Measurements from ENCODE around the gene ATG2B. TPM values are rescaled to one million over a fixed set of nuclear protein-coding genes. Genes with fewer than 3 reads are reported as not detected.

The ATG2B gene
- total and polyA plus RNA-seq, 2 donors (not counting 1 experiment from before 2014, with no cell fraction given): 15.0 to 30.9 TPM

DNA sequence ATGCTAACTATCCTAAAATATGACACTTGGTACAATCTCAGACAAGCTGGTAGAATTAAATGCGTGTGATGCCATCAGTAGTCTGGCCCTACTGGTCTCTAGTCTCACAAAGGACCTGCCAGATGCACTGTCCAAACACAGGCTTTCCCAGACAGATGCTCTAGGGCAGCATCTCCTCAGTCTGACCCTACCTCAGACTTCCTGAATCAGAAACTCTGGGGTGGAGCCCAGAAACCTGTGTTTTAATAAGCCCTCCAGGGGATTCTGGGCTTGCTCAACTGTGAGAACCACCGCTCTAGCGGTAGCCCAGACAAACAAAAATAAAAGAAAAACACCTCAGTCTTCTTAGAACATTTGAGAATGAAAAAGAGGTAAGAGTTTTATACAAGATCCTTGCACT is 59.2 kb downstream of the ATG2B start:
- no peak for TF ChIP-seq EZH2 (IDR thresholded peaks at IDR 0.05; ENCODE audit: low read length, missing control alignments)
- TF ChIP-seq, protein P1, sequence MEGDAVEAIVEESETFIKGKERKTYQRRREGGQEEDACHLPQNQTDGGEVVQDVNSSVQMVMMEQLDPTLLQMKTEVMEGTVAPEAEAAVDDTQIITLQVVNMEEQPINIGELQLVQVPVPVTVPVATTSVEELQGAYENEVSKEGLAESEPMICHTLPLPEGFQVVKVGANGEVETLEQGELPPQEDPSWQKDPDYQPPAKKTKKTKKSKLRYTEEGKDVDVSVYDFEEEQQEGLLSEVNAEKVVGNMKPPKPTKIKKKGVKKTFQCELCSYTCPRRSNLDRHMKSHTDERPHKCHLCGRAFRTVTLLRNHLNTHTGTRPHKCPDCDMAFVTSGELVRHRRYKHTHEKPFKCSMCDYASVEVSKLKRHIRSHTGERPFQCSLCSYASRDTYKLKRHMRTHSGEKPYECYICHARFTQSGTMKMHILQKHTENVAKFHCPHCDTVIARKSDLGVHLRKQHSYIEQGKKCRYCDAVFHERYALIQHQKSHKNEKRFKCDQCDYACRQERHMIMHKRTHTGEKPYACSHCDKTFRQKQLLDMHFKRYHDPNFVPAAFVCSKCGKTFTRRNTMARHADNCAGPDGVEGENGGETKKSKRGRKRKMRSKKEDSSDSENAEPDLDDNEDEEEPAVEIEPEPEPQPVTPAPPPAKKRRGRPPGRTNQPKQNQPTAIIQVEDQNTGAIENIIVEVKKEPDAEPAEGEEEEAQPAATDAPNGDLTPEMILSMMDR (conservative IDR thresholded peaks at IDR 0.05 in 1 of 2, IDR thresholded peaks at IDR 0.05 in 1 of 2; ENCODE audit: low read depth in 1 of 2, low read length in 2 of 2): no peak
- no peak for DNase-seq (ENCODE audit: low read depth in 2 of 2)
- Histone ChIP-seq H3K9me3 (ENCODE audit: control insufficient read depth, insufficient read depth, low read depth, low read length) (no peaks in the 10 kb centered on the region), H3K9ac (ENCODE audit: insufficient read depth, low read length) (no peak overlapping the region), H3K36me3 (ENCODE audit: control insufficient read depth, insufficient read depth, low read length) (no peaks in the 10 kb centered on the region), H3K4me2 (ENCODE audit: extremely low read depth, insufficient read depth, low read length) (no peak overlapping the region), H4K20me1 (ENCODE audit: control insufficient read depth, extremely low read depth, insufficient read depth, low read length) (no peaks in the 10 kb centered on the region), H2AFZ (ENCODE audit: low read length) (no peak overlapping the region), H3K79me2 (ENCODE audit: control insufficient read depth, insufficient read depth, low read length) (no peaks in the 10 kb centered on the region), H3K4me3 (replicated peaks in 1 of 4; ENCODE audit: control extremely low read depth in 1 of 4, insufficient read depth in 1 of 4, low read depth in 3 of 4, low read length in 4 of 4) (no peak overlapping the region), H3K27me3 (ENCODE audit: control insufficient read depth, insufficient read depth, low read length) (no peaks in the 10 kb centered on the region), H3K27ac (ENCODE audit: insufficient read depth, low read length) (no peak overlapping the region), H3K4me1 (ENCODE audit: control insufficient read depth, extremely low read depth, insufficient read depth, low read length) (no peaks in the 10 kb centered on the region)

DNA sequence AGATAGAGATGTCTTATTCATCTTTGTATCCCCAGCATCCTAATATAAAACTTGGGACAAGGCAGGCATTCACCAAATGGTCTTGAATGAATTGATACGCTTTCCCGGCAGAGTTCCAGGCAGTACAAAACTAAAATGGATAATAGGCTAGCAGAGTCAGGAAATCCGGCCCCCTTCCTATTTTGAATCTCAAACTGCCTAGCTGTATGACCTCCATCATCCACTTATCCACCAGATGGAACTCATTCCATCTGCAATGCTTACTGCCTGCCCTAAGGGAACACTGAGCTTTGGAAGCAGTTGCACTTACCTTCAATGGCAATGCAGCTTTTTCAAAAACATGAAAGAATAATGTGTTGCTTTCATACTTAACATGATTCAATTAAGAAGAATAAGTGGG is 63.7 kb downstream of the ATG2B start:
- TF ChIP-seq, protein P1 (conservative IDR thresholded peaks at IDR 0.05 in 1 of 2, IDR thresholded peaks at IDR 0.05 in 1 of 2; ENCODE audit: low read depth in 1 of 2, low read length in 2 of 2): no peak
- TF ChIP-seq EZH2 (IDR thresholded peaks at IDR 0.05; ENCODE audit: low read length, missing control alignments): no peak
- Histone ChIP-seq H3K4me1 (ENCODE audit: control insufficient read depth, extremely low read depth, insufficient read depth, low read length) (no peaks in the 10 kb centered on the region), H3K9ac (ENCODE audit: insufficient read depth, low read length) (no peak overlapping the region), H3K27me3 (ENCODE audit: control insufficient read depth, insufficient read depth, low read length) (no peaks in the 10 kb centered on the region), H3K36me3 (ENCODE audit: control insufficient read depth, insufficient read depth, low read length) (no peaks in the 10 kb centered on the region), H3K4me2 (ENCODE audit: extremely low read depth, insufficient read depth, low read length) (no peak overlapping the region), H3K27ac (ENCODE audit: insufficient read depth, low read length) (no peak overlapping the region), H3K79me2 (ENCODE audit: control insufficient read depth, insufficient read depth, low read length) (no peaks in the 10 kb centered on the region), H3K4me3 (replicated peaks in 1 of 4; ENCODE audit: control extremely low read depth in 1 of 4, insufficient read depth in 1 of 4, low read depth in 3 of 4, low read length in 4 of 4) (no peak overlapping the region), H3K9me3 (ENCODE audit: control insufficient read depth, insufficient read depth, low read depth, low read length) (no peaks in the 10 kb centered on the region), H4K20me1 (ENCODE audit: control insufficient read depth, extremely low read depth, insufficient read depth, low read length) (no peaks in the 10 kb centered on the region), H2AFZ (ENCODE audit: low read length) (no peak overlapping the region)
- no peak for DNase-seq (ENCODE audit: low read depth in 2 of 2)

DNA sequence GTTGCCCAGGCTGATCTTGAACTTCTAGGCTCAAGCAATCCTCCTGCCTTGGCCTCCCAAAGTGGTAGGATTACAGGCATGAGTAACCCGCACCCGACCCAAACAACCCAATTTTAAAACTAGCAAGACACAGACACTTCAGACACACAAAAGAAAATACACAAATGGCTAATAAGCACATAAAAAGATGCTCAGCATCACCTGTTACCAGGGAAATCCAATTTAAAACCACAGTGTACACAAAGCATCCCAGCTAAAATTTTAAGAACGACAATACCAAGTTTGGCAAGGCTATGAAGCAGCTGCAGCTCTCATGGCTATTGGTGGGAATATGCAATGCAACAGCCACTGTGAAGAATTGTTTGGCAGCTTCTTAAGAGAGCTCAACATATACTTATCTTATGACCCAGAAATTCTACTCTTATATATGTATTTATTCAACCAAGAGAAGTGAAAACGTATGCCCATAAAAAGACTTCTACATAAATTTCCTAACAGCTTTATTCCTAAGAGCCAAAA is 65.1 kb downstream of the ATG2B start:
- H3K4me3 ChIP-seq (replicated peaks in 1 of 4; ENCODE audit: control extremely low read depth in 1 of 4, insufficient read depth in 1 of 4, low read depth in 3 of 4, low read length in 4 of 4): no peak overlapping the region
- H3K36me3 ChIP-seq (ENCODE audit: control insufficient read depth, insufficient read depth, low read length): no peaks in the 10 kb centered on the region
- no peak overlapping the region for H3K9ac ChIP-seq (ENCODE audit: insufficient read depth, low read length)
- H3K4me2 ChIP-seq (ENCODE audit: extremely low read depth, insufficient read depth, low read length): no peak overlapping the region
- H2AFZ ChIP-seq (ENCODE audit: low read length): no peak overlapping the region
- H3K27ac ChIP-seq (ENCODE audit: insufficient read depth, low read length): no peak overlapping the region
- TF ChIP-seq EZH2 (IDR thresholded peaks at IDR 0.05; ENCODE audit: low read length, missing control alignments): no peak
- TF ChIP-seq, protein P1 (conservative IDR thresholded peaks at IDR 0.05 in 1 of 2, IDR thresholded peaks at IDR 0.05 in 1 of 2; ENCODE audit: low read depth in 1 of 2, low read length in 2 of 2): no peak
- H4K20me1 ChIP-seq (ENCODE audit: control insufficient read depth, extremely low read depth, insufficient read depth, low read length): no peaks in the 10 kb centered on the region
- no peaks in the 10 kb centered on the region for H3K9me3 ChIP-seq (ENCODE audit: control insufficient read depth, insufficient read depth, low read depth, low read length)
- no peaks in the 10 kb centered on the region for H3K79me2 ChIP-seq (ENCODE audit: control insufficient read depth, insufficient read depth, low read length)
- DNase-seq (ENCODE audit: low read depth in 2 of 2): no peak
- H3K4me1 ChIP-seq (ENCODE audit: control insufficient read depth, extremely low read depth, insufficient read depth, low read length): no peaks in the 10 kb centered on the region
- no peaks in the 10 kb centered on the region for H3K27me3 ChIP-seq (ENCODE audit: control insufficient read depth, insufficient read depth, low read length)
